Dendritic cell treated with granulocyte-macrophage colony-stimulating factor and Interleukin-4, amounts not matched to agents 40 ng/mL and 50 ng/mL, for 4 days (primary cell): ENCODE results near the gene BCAS3.

ENCODE experiments used
- H3K27ac Mint-ChIP-seq: one replicate; pipeline ENCODE4 v1.8.0; 2022; ENCODE audit warnings: mild to moderate bottlenecking, mixed read lengths
- H3K27me3 Mint-ChIP-seq: one replicate; pipeline ENCODE4 v1.8.0; 2022; ENCODE audit warnings: mild to moderate bottlenecking, mixed read lengths
- H3K36me3 Mint-ChIP-seq: one replicate; pipeline ENCODE4 v1.8.0; 2022; ENCODE audit warnings: low read depth, mixed read lengths
- H3K4me1 Mint-ChIP-seq: one replicate; pipeline ENCODE4 v1.8.0; 2022; ENCODE audit warnings: low read depth, mixed read lengths
- H3K4me3 Mint-ChIP-seq: one replicate; pipeline ENCODE4 v1.8.0; 2022; ENCODE audit warnings: mild to moderate bottlenecking, moderate library complexity, mixed read lengths
- H3K9me3 Mint-ChIP-seq: one replicate; pipeline ENCODE4 v1.8.0; 2022; ENCODE audit warnings: mixed read lengths
- intact Hi-C: fragments of 100-400 bp; cut with micrococcal nuclease; formaldehyde crosslinking; loops from one replicate; pipeline ENCODE4 v1.15.0; 2022

BCAS3 gene

DNA sequence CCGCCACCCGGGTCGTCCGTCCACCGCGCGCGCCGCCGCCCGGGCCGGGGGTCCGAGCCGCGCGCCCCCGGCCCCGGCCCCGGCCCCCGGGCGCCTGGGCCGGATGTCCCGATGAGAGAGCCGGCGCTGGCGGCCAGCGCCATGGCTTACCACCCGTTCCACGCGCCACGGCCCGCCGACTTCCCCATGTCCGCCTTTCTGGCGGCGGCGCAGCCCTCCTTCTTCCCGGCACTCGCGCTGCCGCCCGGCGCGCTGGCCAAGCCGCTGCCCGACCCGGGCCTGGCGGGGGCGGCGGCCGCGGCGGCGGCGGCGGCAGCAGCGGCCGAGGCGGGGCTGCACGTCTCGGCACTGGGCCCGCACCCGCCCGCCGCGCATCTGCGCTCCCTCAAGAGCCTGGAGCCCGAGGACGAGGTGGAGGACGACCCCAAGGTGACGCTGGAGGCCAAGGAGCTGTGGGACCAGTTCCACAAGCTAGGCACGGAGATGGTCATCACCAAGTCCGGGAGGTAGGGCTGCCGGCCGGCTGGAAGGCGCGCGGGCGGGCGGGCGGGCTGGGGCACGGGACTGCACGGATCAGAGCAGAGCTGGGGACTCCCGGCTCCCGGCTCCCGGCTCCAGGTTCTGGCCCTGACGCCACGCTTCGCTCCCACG lies 722.5 kb downstream of the BCAS3 start:
- Mint-ChIP-seq H3K27ac (no peak overlapping the region), H3K9me3 (no peaks in the 10 kb centered on the region), H3K4me3 (peak overlapping the region; percentile 51), H3K27me3 (peaks cover 83% of the 10 kb centered on the region), H3K4me1 (peaks cover 53% of the 10 kb centered on the region), H3K36me3 (no peaks in the 10 kb centered on the region)
- intact Hi-C loops = no loop called here

DNA sequence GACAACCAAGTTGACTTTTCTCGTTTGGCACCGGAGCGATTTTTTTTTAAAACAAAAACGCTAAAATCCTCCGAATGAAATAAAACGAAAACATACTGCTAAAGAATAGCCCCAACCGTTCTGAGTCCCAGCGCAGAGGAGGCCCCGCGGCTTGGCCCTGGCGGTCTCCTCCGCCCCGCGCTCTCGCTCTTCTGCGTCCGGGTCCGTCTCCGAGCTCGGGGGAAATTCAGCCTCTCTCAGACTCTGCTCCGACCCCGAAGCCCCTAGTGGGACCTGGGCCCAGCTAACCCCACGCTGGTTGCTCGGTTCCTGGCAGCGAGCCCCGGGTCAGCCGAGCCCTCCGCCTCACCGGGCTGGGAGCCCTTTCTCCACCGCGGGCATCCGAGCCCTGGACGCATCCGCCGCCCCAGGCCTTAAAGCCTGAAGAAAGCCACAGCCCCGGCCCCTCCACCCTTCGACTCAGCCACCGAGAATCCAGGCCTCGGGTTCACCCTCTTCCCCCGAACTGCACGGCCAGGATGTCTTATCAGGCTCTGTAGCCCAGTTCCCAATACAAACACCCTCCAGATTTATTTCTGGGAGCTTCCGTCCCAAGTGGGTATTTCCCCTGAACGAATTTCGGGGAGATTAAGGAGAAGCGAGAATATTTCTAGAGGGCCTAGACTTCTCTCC lies 723.2 kb downstream of the BCAS3 start:
- Mint-ChIP-seq H3K9me3 (no peaks in the 10 kb centered on the region), H3K4me3 (peak overlapping the region; percentile 51), H3K27ac (no peak overlapping the region), H3K4me1 (peaks cover 52% of the 10 kb centered on the region), H3K27me3 (peaks cover 82% of the 10 kb centered on the region), H3K36me3 (no peaks in the 10 kb centered on the region)
- intact Hi-C loops = no loop called here

DNA sequence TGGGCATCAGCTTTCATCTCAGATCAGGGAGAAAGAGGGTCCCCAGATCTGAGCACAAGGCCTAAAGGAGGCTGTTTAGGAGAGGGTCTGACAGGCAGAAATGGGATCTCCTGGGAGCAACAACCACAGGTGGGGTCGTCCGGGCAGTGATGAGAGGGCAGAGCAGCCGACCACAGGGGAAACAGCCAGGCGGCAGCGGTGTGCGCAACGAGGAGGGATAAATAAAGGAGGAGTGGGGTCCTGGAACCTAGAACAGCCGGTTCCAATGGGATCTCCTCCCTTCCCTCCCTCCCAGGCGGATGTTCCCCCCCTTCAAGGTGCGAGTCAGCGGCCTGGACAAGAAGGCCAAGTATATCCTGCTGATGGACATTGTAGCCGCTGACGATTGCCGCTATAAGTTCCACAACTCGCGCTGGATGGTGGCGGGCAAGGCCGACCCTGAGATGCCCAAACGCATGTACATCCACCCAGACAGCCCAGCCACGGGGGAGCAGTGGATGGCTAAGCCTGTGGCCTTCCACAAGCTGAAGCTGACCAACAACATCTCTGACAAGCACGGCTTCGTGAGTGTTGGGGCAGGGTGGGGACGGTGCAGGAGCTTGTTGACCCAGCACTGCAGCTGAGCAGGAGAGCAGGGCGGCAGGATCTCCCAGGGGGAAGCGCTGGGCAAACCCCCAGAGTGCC lies 723.9 kb downstream of the BCAS3 start:
- Mint-ChIP-seq H3K36me3 (no peaks in the 10 kb centered on the region), H3K9me3 (no peaks in the 10 kb centered on the region), H3K27me3 (peaks cover 84% of the 10 kb centered on the region), H3K27ac (no peak overlapping the region), H3K4me3 (no peak overlapping the region), H3K4me1 (peaks cover 50% of the 10 kb centered on the region)
- intact Hi-C loops = no loop called here

DNA sequence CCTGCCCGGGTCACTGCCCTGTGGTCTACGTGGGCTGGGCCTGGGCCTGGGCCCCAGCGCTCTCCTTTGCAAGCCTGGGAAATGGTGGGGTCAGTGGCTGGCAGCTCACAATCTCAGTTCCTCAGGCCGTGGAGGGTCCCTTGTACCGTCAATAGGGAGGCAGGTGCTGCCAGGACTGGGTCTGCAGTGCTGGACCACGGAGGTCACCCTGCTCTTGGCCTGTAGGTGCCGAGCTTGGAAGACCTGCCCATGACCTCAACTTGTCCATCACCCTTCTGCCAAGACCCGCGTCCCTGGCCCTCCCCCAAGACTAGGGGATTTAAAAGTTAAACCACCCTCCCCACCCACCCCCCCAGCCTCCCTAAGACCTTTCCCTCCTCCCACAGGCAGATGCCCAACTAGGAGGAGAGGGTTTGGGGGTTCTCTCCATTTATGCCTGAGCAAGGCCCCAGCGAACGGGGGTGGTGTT lies 724.5 kb downstream of the BCAS3 start:
- Mint-ChIP-seq H3K36me3 (no peaks in the 10 kb centered on the region), H3K27ac (no peak overlapping the region), H3K27me3 (peaks cover 87% of the 10 kb centered on the region), H3K4me3 (no peak overlapping the region), H3K4me1 (peaks cover 50% of the 10 kb centered on the region), H3K9me3 (no peaks in the 10 kb centered on the region)
- intact Hi-C loops = no loop called here

DNA sequence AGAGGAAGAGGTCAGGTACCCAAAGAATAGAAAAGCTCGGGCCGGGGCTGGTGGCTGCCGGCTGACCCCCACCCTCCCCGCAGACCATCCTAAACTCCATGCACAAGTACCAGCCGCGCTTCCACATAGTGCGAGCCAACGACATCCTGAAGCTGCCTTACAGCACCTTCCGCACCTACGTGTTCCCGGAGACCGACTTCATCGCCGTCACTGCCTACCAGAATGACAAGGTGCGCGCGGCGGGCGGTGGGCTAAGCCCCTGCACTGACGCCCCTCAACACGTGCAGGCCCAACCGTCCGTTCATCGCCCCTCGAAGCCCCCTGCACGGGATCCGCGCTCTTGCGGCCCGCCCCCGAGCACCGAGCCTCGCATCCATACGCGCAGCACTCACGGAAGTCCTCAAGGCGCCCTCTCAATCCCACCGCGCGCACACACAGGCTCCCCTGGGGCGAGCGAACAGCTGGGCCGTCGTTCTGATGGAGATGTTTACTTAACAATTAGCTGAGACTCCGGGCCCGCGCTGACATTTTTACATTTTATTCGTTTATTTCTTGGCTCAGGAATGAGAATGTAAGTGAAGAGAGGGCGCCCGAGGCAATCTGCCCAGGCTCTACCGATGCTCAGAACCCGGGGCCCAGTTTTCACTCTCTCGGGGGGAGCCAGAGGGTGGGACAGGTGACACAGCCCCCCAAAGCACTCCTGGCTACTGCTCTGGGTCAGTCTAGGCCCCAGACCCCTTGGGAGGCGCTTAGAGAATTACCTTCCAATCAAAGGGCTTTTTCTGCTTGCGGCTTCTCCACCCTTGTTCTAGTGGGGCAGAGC lies 725.5 kb downstream of the BCAS3 start:
- Mint-ChIP-seq H3K27ac (no peak overlapping the region), H3K4me3 (no peak overlapping the region), H3K27me3 (peaks cover 89% of the 10 kb centered on the region), H3K4me1 (peaks cover 49% of the 10 kb centered on the region), H3K9me3 (no peaks in the 10 kb centered on the region), H3K36me3 (no peaks in the 10 kb centered on the region)
- intact Hi-C loops = no loop called here

DNA sequence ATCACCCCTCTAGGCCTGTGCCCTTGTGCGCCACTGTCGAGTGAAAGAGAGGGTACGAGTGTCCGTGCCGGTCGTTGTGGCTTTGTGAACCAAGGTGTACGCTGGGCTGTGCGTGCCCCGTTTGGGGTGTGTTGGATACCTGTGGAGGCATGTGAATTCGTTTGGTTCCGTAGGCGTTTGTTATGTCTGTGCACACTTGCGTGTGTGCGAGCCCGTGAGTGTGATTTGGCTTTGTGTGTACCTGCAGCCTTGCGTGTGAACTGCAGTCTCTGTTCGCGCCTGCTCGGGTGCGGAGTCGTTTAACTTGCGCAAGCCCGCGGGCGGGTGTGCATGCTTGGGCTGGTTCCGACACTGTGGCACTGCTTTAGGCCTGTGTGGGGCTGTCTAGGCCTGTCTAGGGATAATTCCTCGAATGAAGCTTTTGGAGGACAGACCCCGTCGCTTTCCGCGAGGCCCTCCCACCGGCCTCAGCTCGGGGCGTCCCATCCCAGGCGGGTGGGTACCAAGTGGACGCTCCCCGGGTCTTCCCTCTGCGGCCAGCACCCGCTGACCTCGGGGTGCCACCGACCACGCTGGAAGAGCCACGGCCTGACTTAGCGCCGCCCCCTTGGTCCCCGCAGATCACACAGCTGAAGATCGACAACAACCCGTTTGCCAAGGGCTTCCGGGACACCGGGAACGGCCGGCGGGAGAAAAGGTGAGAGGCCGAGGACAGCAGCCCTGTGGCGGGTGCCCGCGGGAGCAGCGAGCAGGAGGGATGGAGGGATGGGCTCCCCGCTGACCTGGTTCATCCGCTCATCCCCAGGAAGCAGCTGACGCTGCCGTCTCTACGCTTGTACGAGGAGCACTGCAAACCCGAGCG lies 726.4 kb downstream of the BCAS3 start:
- Mint-ChIP-seq H3K9me3 (no peaks in the 10 kb centered on the region), H3K4me1 (peaks cover 51% of the 10 kb centered on the region), H3K4me3 (no peak overlapping the region), H3K36me3 (no peaks in the 10 kb centered on the region), H3K27ac (no peak overlapping the region), H3K27me3 (peaks cover 88% of the 10 kb centered on the region)
- intact Hi-C loops = no loop called here

DNA sequence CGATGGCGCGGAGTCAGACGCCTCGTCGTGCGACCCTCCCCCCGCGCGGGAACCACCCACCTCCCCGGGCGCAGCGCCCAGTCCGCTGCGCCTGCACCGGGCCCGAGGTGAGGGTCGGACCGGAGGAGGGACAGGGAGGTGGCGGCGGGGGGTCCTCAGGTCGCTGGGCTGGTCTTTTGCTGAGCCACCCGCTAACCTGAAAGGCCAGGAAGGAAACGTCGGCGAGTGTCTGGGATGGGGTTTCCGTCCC lies 726.9 kb downstream of the BCAS3 start:
- Mint-ChIP-seq H3K36me3 (no peaks in the 10 kb centered on the region), H3K9me3 (no peaks in the 10 kb centered on the region), H3K4me3 (no peak overlapping the region), H3K27ac (no peak overlapping the region), H3K27me3 (peaks cover 87% of the 10 kb centered on the region), H3K4me1 (peaks cover 51% of the 10 kb centered on the region)
- intact Hi-C loops = no loop called here

DNA sequence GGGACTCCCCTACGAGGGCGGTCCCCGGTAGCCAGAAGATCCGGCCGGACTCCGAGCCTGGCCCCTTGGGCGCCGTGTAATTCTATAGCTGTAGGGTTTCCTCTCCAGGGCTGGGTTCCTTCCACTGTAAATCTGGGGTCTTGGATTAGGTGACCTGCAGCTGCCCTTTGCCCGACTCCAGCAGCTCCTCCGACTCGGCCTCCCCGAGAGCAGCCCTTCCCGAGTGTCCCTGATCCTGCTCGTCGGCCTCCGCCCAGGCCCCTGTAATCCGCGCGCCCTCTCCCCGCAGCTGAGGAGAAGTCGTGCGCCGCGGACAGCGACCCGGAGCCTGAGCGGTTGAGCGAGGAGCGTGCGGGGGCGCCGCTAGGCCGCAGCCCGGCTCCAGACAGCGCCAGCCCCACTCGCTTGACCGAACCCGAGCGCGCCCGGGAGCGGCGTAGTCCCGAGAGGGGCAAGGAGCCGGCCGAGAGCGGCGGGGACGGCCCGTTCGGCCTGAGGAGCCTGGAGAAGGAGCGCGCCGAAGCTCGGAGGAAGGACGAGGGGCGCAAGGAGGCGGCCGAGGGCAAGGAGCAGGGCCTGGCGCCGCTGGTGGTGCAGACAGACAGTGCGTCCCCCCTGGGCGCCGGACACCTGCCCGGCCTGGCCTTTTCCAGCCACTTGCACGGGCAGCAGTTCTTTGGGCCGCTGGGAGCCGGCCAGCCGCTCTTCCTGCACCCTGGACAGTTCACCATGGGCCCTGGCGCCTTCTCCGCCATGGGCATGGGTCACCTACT lies 727.4 kb downstream of the BCAS3 start:
- Mint-ChIP-seq H3K4me3 (no peak overlapping the region), H3K27me3 (peaks cover 90% of the 10 kb centered on the region), H3K36me3 (no peaks in the 10 kb centered on the region), H3K27ac (no peak overlapping the region), H3K9me3 (no peaks in the 10 kb centered on the region), H3K4me1 (peaks cover 55% of the 10 kb centered on the region)
- intact Hi-C loops = no loop called here

DNA sequence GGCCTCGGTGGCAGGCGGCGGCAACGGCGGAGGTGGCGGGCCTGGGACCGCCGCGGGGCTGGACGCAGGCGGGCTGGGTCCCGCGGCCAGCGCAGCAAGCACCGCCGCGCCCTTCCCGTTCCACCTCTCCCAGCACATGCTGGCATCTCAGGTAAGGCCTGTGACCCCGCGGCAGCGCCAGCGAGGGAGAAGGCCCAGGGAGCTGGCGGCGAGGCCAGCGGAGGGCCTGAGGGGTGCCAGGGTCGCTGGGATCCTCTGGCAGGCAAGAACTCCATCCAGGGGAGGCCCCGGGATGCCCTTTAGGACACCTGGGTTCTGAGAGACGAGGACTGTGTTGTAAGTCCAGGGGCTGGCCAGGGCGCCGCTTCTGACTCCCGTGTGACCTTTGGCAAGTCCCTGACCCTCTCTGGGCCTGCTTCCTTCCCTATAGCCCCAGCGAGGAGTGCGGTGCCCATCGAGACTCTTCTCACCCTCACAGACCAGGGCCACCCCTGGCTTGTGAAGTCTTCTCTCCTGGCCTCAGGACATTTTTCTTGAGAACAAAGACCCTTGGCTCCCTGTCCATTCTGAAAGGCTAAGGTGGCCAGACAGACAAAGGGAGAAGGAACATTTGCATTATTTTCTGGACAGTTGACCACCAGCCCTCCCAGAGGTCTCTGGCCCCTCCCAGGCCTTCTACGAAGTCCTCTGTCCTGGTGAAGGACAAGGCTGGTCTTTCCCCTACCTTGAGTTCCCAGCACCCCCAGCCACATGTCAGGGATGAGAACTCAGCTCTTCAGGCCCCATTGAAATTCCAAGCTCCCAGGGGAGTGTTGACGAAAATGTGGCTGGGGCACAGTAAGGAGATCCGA lies 728.3 kb downstream of the BCAS3 start:
- Mint-ChIP-seq H3K4me3 (no peak overlapping the region), H3K27me3 (peaks cover 93% of the 10 kb centered on the region), H3K27ac (no peak overlapping the region), H3K9me3 (no peaks in the 10 kb centered on the region), H3K36me3 (no peaks in the 10 kb centered on the region), H3K4me1 (peaks cover 58% of the 10 kb centered on the region)
- intact Hi-C loops = no loop called here

DNA sequence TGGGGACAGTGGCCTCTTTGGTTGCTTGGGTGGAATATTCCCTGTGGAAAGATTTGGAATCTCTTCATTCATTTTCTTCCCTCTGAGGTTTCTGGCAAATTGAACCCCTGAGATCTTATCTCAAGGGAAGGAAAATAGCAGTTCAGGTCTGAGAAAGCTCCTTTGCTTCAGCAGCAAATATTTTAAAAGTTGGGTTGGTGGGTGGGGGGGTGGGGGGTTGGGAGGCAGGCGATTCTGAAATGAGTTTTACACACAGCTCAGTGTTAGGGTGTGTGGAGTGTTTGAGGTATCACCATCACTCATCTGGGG lies 728.8 kb downstream of the BCAS3 start:
- Mint-ChIP-seq H3K36me3 (no peaks in the 10 kb centered on the region), H3K27ac (no peak overlapping the region), H3K4me1 (peaks cover 56% of the 10 kb centered on the region), H3K9me3 (no peaks in the 10 kb centered on the region), H3K4me3 (no peak overlapping the region), H3K27me3 (peaks cover 92% of the 10 kb centered on the region)
- intact Hi-C loops = no loop called here

DNA sequence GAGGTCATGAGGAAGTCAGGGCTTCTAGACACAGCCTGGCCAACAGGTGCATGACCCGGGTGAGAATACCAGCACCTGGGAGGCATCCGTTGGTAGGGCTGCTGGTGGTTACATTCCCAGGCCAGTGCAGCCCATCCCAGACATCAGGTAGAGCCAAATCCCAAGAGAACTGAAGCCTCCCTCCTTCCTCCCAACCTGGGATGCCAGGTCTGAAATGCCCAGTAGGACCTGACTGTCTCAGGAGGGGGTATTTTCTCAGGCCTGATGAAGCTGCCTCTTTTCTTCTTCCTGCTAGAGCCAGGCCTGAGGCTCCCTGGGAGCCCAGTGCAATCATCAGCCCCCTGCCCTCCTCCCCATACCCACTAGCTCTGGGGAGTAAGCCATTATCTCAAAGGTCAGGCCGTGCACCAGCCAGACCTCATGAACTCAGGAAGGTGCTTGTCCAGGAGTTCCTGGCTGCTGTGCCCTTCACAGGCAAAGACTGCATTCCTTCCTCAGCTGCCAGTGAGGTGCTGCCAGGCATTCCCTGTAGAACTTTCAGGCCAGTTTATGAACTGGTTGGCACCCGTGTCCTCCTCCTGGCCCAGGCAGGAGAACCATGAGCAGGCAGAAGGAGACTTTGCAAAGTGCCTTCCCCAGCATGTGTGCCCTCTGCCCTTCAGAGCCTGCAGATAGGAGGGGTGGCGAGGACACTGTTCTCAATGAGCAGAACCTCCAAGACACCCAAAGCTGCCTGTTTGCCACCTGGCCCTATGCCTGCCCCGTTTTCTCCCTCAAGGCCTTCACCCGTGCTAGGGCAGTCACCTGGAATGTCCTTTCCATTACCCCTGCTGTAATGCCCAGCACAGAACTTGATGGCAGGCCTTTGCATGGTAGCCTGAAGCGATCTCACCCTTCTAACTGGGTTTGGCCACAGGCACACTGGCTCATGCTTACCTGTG lies 729.6 kb downstream of the BCAS3 start:
- H3K4me1 Mint-ChIP-seq = peaks cover 62% of the 10 kb centered on the region
- no peak overlapping the region for H3K27ac Mint-ChIP-seq
- intact Hi-C loops = no loop called here
- H3K36me3 Mint-ChIP-seq = no peaks in the 10 kb centered on the region
- peaks cover 92% of the 10 kb centered on the region for H3K27me3 Mint-ChIP-seq
- no peak overlapping the region for H3K4me3 Mint-ChIP-seq
- no peaks in the 10 kb centered on the region for H3K9me3 Mint-ChIP-seq
